Naive B cell (primary cell): ENCODE measurements around the gene MAPK14. TPM values are rescaled to one million over a fixed set of nuclear protein-coding genes. Genes with fewer than 3 reads are reported as not detected.

Experiments
- ATAC-seq, 2 donors: fragments of 150-1000 bp; cut with Tn5 transposase; 2 replicates each; pipeline ENCODE4 v1.10.0; 2021; ENCODE audit warnings: low read depth in 2 of 2, mild to moderate bottlenecking in 2 of 2, moderate library complexity in 2 of 2
- DNase-seq: peaks from one replicate; pipeline ENCODE4 v3.0.0; 2022
- H3K27ac Mint-ChIP-seq, 6 donors: one replicate each; pipeline ENCODE4 v1.8.0; 2020 to 2022; ENCODE audit warnings: mild to moderate bottlenecking in 6 of 6, mixed read lengths in 6 of 6, moderate library complexity in 5 of 6, inconsistent platforms in 2 of 6
- H3K27me3 Mint-ChIP-seq, 3 donors: one replicate each; pipeline ENCODE4 v1.8.0; 2021 to 2022; ENCODE audit warnings: mixed read lengths in 3 of 3, mild to moderate bottlenecking in 1 of 3
- H3K36me3 Mint-ChIP-seq, 2 donors: one replicate each; pipeline ENCODE4 v1.8.0; 2020 to 2022; ENCODE audit warnings: mixed read lengths in 2 of 2, inconsistent platforms in 1 of 2, mild to moderate bottlenecking in 1 of 2
- H3K4me1 Mint-ChIP-seq, 3 donors: one replicate each; pipeline ENCODE4 v1.8.0; 2020 to 2022; ENCODE audit warnings: mixed read lengths in 3 of 3, inconsistent platforms in 1 of 3, mild to moderate bottlenecking in 1 of 3, moderate library complexity in 1 of 3
- H3K4me3 Mint-ChIP-seq, 8 donors: one replicate each; pipeline ENCODE4 v1.8.0; 2020 to 2022; ENCODE audit warnings: mild to moderate bottlenecking in 8 of 8, mixed read lengths in 8 of 8, moderate library complexity in 8 of 8, inconsistent platforms in 2 of 8
- H3K9me3 Mint-ChIP-seq, 7 donors: one replicate each; pipeline ENCODE4 v1.8.0; 2020 to 2022; ENCODE audit warnings: mixed read lengths in 7 of 7, mild to moderate bottlenecking in 5 of 7, inconsistent platforms in 2 of 7, moderate library complexity in 1 of 7
- polyA plus RNA-seq, 6 donors: library from polyadenylated mRNA; unstranded; fragments of 300-500 nt; fragmentation: Illumina TruSeq; gene quantifications; one replicate each; pipeline ENCODE4 v1.2.3, GENCODE V29; 2021; ENCODE audit warnings: low read depth in 6 of 6

Gene MAPK14
- polyA plus RNA-seq, 6 donors from 2014 or later: 21.5 to 56.5 (median 46.4) TPM

- peaks cover 9 to 16% (median 13%) of the 10 kb centered on the region in 3 donors for H3K4me1 Mint-ChIP-seq
- ATAC-seq (no peak), DNase-seq (no peak)
- H3K9me3 Mint-ChIP-seq: peaks cover 6 to 16% (median 14%) of the 10 kb centered on the region in 7 donors
- no peaks in the 10 kb centered on the region for H3K27me3 Mint-ChIP-seq
- H3K4me3 Mint-ChIP-seq: no peak overlapping the region
- peaks cover 20 to 26% of the 10 kb centered on the region in 2 donors for H3K36me3 Mint-ChIP-seq
- H3K27ac Mint-ChIP-seq: no peak overlapping the region
Observed at GRCh38 chr6:36149476-36149875, 121.9 kb downstream of the MAPK14 start.

- H3K36me3 Mint-ChIP-seq: peaks cover 20 to 30% of the 10 kb centered on the region in 2 donors
- peaks cover 6 to 20% (median 16%) of the 10 kb centered on the region in 7 donors for H3K9me3 Mint-ChIP-seq
- peak overlapping the region in 1 of 6 donors; percentile 5 for H3K27ac Mint-ChIP-seq
- DNase-seq (no peak), ATAC-seq (no peak)
- H3K4me1 Mint-ChIP-seq: peaks cover 9 to 16% (median 13%) of the 10 kb centered on the region in 3 donors
- H3K4me3 Mint-ChIP-seq: no peak overlapping the region
- no peaks in the 10 kb centered on the region for H3K27me3 Mint-ChIP-seq
Observed at GRCh38 chr6:36150283-36150682, 122.7 kb downstream of the MAPK14 start.

GRCh38 chr6:36154286-36154685 lies 126.7 kb downstream of the MAPK14 start:
- DNase-seq (no peak), ATAC-seq (no peak)
- Mint-ChIP-seq H3K27ac (peak overlapping the region in 1 of 6 donors; percentile 70), H3K27me3 (no peaks in the 10 kb centered on the region), H3K36me3 (peaks cover 18 to 27% of the 10 kb centered on the region in 2 donors), H3K9me3 (peaks cover 4 to 18% (median 12%) of the 10 kb centered on the region in 7 donors), H3K4me3 (no peak overlapping the region), H3K4me1 (no peaks in the 10 kb centered on the region)

- ATAC-seq: no peak
- no peaks in the 10 kb centered on the region for H3K27me3 Mint-ChIP-seq
- no peak overlapping the region for H3K4me3 Mint-ChIP-seq
- peak overlapping the region in 1 of 6 donors; percentile 26 for H3K27ac Mint-ChIP-seq
- no peak for DNase-seq
- no peaks in the 10 kb centered on the region for H3K4me1 Mint-ChIP-seq
- H3K36me3 Mint-ChIP-seq: peaks cover 26 to 33% of the 10 kb centered on the region in 2 donors
- H3K9me3 Mint-ChIP-seq: peaks cover 4 to 23% (median 15%) of the 10 kb centered on the region in 7 donors
Observed at GRCh38 chr6:36155662-36156061, 128.1 kb downstream of the MAPK14 start.

GRCh38 chr6:36160147-36160760 lies 132.6 kb downstream of the MAPK14 start:
- ATAC-seq (no peak), DNase-seq (no peak)
- Mint-ChIP-seq H3K27ac (no peak overlapping the region), H3K4me3 (no peak overlapping the region), H3K27me3 (no peaks in the 10 kb centered on the region), H3K36me3 (peaks cover 21 to 23% of the 10 kb centered on the region in 2 donors), H3K4me1 (no peaks in the 10 kb centered on the region), H3K9me3 (peaks cover 0 to 19% (median 10%) of the 10 kb centered on the region in 7 donors)

Other genes starting within 250 kb of the MAPK14 start
- gene CLPSL1, start 246.8 kb upstream of the MAPK14 start, polyA plus RNA-seq: not detected
- not detected for gene CLPS, start 230.5 kb upstream of the MAPK14 start, polyA plus RNA-seq
- gene LHFPL5, start 222.5 kb upstream of the MAPK14 start, polyA plus RNA-seq: not detected
- 10 to 100 TPM; 25.4 to 43.8 (median 37.3) TPM for gene SRPK1, start 106.7 kb upstream of the MAPK14 start, polyA plus RNA-seq
- gene SLC26A8, start 3.2 kb upstream of the MAPK14 start, polyA plus RNA-seq: not detected
- 10 to 100 TPM; 23.5 to 76.5 (median 53.0) TPM for gene MAPK13, start 102.7 kb downstream of the MAPK14 start, polyA plus RNA-seq
- gene BRPF3, start 168.9 kb downstream of the MAPK14 start, polyA plus RNA-seq: 10 to 100 TPM in 1 of 6 donors, 1 to 10 TPM in 5; 4.8 to 13.4 (median 5.8) TPM
- under 1 TPM in 1 of 6 donors, not detected in 5; 0.27 TPM for gene PNPLA1, start 242.3 kb downstream of the MAPK14 start, polyA plus RNA-seq